HepG2 (cell line): ENCODE measurements around the gene CERS6. TPM values are rescaled to one million over a fixed set of nuclear protein-coding genes. Genes with fewer than 3 reads are reported as not detected.

ENCODE experiments used
- ATAC-seq: fragments of 200-7000 bp; cut with Tn5 transposase; 3 replicates; pipeline ENCODE4 v1.9.1; 2020; ENCODE audit warnings: mild to moderate bottlenecking, moderate library complexity
- BruUV-seq: library from RNA; stranded (reverse); fragments of 400-500 nt; replicated peaks from 2 replicates; lab custom pipeline; 2021; lab: Mats Ljungman, UMichigan
- CTCF ChIA-PET: fragments of 300-600 bp; formaldehyde crosslinking; extraction: SDS; loops from one replicate; lab custom pipeline; 2021; ENCODE audit warnings: low total read pairs, inconsistent platforms, low intra/inter-chr PET ratio; lab: Yijun Ruan, JAX
- POLR2A ChIA-PET: fragments of 350-600 bp; sonication (Branson Sonifier 250); formaldehyde crosslinking; loops from one replicate; lab custom pipeline; 2020; ENCODE audit warnings: antibody characterized with exemption, inconsistent platforms; lab: Yijun Ruan, JAX
- DNase-seq: peaks from one replicate; pipeline ENCODE4 v3.0.0-alpha.2; 2015; ENCODE audit warnings: low spot score
- FAIRE-seq: peaks from 3 replicates; lab custom pipeline; 2011; peaks lifted over from hg19 to GRCh38; lab: Jason Lieb, UNC
- H2AFZ ChIP-seq: one replicate; pipeline ENCODE4 v1.6.1; 2011; ENCODE audit warnings: low read length, inconsistent platforms
- H3K27ac ChIP-seq: fragments of 300-600 bp; 3 replicates; pipeline ENCODE4 v1.8.0; 2011; ENCODE audit warnings: mixed run types, mild to moderate bottlenecking, mixed read lengths, low read length, inconsistent platforms; ENCODE audit not compliant: insufficient read depth; ENCODE audit errors: extremely low read length
- H3K27me3 ChIP-seq, 2 experiments: fragments of 200-600 bp in 1 of 2; 2 replicates in 1 of 2; 3 replicates in 1 of 2; pipeline versions ENCODE4 v1.6.0 to v1.8.0; 2011; ENCODE audit warnings: low read length in 2 of 2, mild to moderate bottlenecking in 2 of 2, moderate library complexity in 2 of 2, inconsistent platforms in 1 of 2; ENCODE audit not compliant: insufficient read depth in 2 of 2, control insufficient read depth in 1 of 2
- H3K36me3 ChIP-seq, 2 experiments: fragments of 200-600 bp in 1 of 2; replicated peaks in 1 of 2; 2 replicates in 1 of 2; 3 replicates in 1 of 2; pipeline versions ENCODE4 v1.5.1 to v1.8.0; 2011; ENCODE audit warnings: low read length in 2 of 2, inconsistent platforms in 1 of 2; ENCODE audit not compliant: insufficient read depth in 2 of 2, control insufficient read depth in 1 of 2
- H3K4me1 ChIP-seq: 2 replicates; pipeline ENCODE4 v1.5.1; 2012; ENCODE audit warnings: low read length, inconsistent platforms; ENCODE audit not compliant: insufficient read depth
- H3K4me2 ChIP-seq: 2 replicates; pipeline ENCODE4 v1.6.0; 2011; ENCODE audit warnings: low read depth, low read length, inconsistent platforms
- H3K4me3 ChIP-seq, 3 experiments: fragments of 200-600 bp in 1 of 3; sonication (generic), shearing (Covaris generic) in 1 of 3; replicated peaks in 1 of 3; 2 replicates each; pipeline ENCODE4 v1.5.1; 2011 to 2016; ENCODE audit warnings: low read length in 3 of 3, inconsistent platforms in 2 of 3, low read depth in 2 of 3, mild to moderate bottlenecking in 2 of 3, control low read depth in 1 of 3, mixed read lengths in 1 of 3; ENCODE audit not compliant: insufficient read depth in 1 of 3
- H3K79me2 ChIP-seq: one replicate; pipeline ENCODE4 v1.6.1; 2011; ENCODE audit warnings: low read length, inconsistent platforms; ENCODE audit not compliant: insufficient read depth
- H3K9ac ChIP-seq: 2 replicates; pipeline ENCODE4 v1.6.0; 2011; ENCODE audit warnings: mild to moderate bottlenecking, low read depth, low read length, inconsistent platforms; ENCODE audit not compliant: insufficient read depth
- H3K9me3 ChIP-seq: 2 replicates; pipeline ENCODE4 v1.5.1; 2012; ENCODE audit warnings: mild to moderate bottlenecking, low read length
- H4K20me1 ChIP-seq: 2 replicates; pipeline ENCODE4 v1.6.0; 2011; ENCODE audit warnings: inconsistent platforms, mild to moderate bottlenecking, low read length, moderate library complexity; ENCODE audit not compliant: insufficient read depth
- AGO1 ChIP-seq: fragments of 200-400 bp; formaldehyde crosslinking; IDR thresholded peaks from 2 replicates; pipeline ENCODE4 v1.6.1; 2017; ENCODE audit warnings: mild to moderate bottlenecking, low read depth, low read length, moderate library complexity; ENCODE audit not compliant: poor library complexity, severe bottlenecking
- HNRNPUL1 ChIP-seq: fragments of 200-400 bp; formaldehyde crosslinking; IDR thresholded peaks from 2 replicates; pipeline ENCODE4 v1.6.1; 2017; ENCODE audit warnings: low read depth, mild to moderate bottlenecking, low read length, moderate library complexity
- HOXA7 ChIP-seq: sonication (generic); formaldehyde crosslinking; IDR thresholded peaks from 2 replicates; pipeline ENCODE4 v1.8.1; 2022; ENCODE audit warnings: mild to moderate bottlenecking, missing genetic modification reagents, moderate library complexity
- HOXD1 ChIP-seq: sonication (generic); formaldehyde crosslinking; IDR thresholded peaks from 2 replicates; pipeline ENCODE4 v1.5.0; 2020; ENCODE audit warnings: missing genetic modification reagents
- KAT7 ChIP-seq: IDR thresholded peaks from 2 replicates; pipeline ENCODE4 v1.6.1; 2018; ENCODE audit warnings: borderline replicate concordance, missing compliant biosample characterization
- LCORL ChIP-seq, 2 experiments: fragments of 450-650 bp in 1 of 2; sonication (generic) in 1 of 2; formaldehyde crosslinking in 1 of 2; IDR thresholded peaks; 2 replicates each; pipeline versions ENCODE4 v1.5.0 to v1.6.1; 2017 to 2020; ENCODE audit warnings: antibody characterized with exemption in 1 of 2, missing genetic modification reagents in 1 of 2
- MLXIP ChIP-seq: sonication (generic); formaldehyde crosslinking; IDR thresholded peaks from 2 replicates; pipeline ENCODE4 v1.9.0; 2021; ENCODE audit warnings: missing genetic modification reagents, borderline replicate concordance
- NR2F6 ChIP-seq, 2 experiments: IDR thresholded peaks; 2 replicates each; pipeline ENCODE4 v1.6.1; 2016; ENCODE audit warnings: antibody characterized with exemption in 1 of 2, mild to moderate bottlenecking in 1 of 2
- REPIN1 ChIP-seq: sonication (generic); formaldehyde crosslinking; IDR thresholded peaks from 2 replicates; pipeline ENCODE4 v1.8.0; 2022; ENCODE audit warnings: missing genetic modification reagents, low read depth, mild to moderate bottlenecking, borderline replicate concordance
- TAF15 ChIP-seq: fragments of 200-400 bp; formaldehyde crosslinking; IDR thresholded peaks from one replicate; pipeline ENCODE4 v1.6.1; 2018; ENCODE audit warnings: mild to moderate bottlenecking, low read depth, low read length; ENCODE audit not compliant: poor library complexity, severe bottlenecking
- ZBTB25 ChIP-seq: IDR thresholded peaks from 2 replicates; pipeline ENCODE4 v1.6.1; 2018; ENCODE audit warnings: missing genetic modification reagents
- ZNF362 ChIP-seq: sonication (generic); formaldehyde crosslinking; IDR thresholded peaks from 2 replicates; pipeline ENCODE4 v1.4.0; 2020; ENCODE audit warnings: missing genetic modification reagents, mild to moderate bottlenecking, borderline replicate concordance
- ZNF574 ChIP-seq: sonication (generic); formaldehyde crosslinking; IDR thresholded peaks from 2 replicates; pipeline ENCODE4 v1.4.0; 2020; ENCODE audit warnings: missing genetic modification reagents
- WGBS: methylation state at CpG from one replicate; pipeline ENCODE4 v1.1.6; 2017; ENCODE audit warnings: low lambda C conversion rate; 5-methylcytosine and 5-hydroxymethylcytosine counted together
- in situ Hi-C: cut with HindIII; loops from 2 replicates; pipeline ENCODE4 v1.10.0; 2017; ENCODE audit warnings: low pct_unique_long_range_greater_than_20kb; ENCODE audit not compliant: extremely low pct_ligation_motif_present
- intact Hi-C: fragments of 100-400 bp; cut with micrococcal nuclease; formaldehyde crosslinking; loops from one replicate; pipeline ENCODE4 v1.10.0; 2022; ENCODE audit not compliant: unreplicated experiment
- polyA plus RNA-seq, 8 experiments: library from polyadenylated mRNA; depleted of rRNA in 3 of 8; stranded (reverse) in 7 of 8; unstranded in 1 of 8; fragments of >200 nt; fragmentation: Illumina TruSeq in 4 of 8; extraction: Trizol in 4 of 8; gene quantifications; 2 replicates each; pipeline versions ENCODE4 v1.2.1 to v1.2.3, GENCODE V29; 2011 to 2016; ENCODE audit warnings: low read depth in 4 of 8, missing spikeins in 1 of 8, mixed read lengths in 1 of 8; ENCODE audit not compliant: insufficient read depth in 1 of 8
- total RNA-seq, 5 experiments: library from RNA; depleted of rRNA; stranded (reverse); fragments of >200 nt; fragmentation: Illumina TruSeq; extraction: Trizol; gene quantifications; 2 replicates each; pipeline ENCODE4 v1.2.3, GENCODE V29; 2016; ENCODE audit warnings: low read depth in 1 of 5

CERS6 gene
- total and polyA plus RNA-seq, 2 of the 13 experiments (the other 11 are each of a cell fraction or from before 2014, with no cell fraction given): 10.1 to 20.3 TPM

DNA sequence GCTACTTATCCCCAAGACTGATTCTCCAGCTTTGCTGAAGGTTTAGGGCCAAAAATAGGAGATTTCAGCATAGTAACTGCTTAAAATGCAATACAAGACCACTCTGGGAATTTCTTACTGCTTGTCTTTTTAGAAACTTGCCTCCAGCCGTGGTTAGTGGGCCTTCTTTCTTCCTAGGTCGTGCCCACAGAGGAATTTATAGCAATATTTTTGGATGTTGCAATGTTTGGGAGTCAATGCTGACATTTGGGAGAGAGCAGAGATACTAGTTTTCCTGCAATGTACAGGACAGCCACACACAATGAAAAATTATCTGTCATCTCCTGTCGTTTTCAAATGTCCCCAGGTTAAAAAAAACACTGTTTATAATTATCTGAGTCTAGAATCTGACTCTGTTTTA is 25.6 kb upstream of the CERS6 start (continued):
- no peak for TF ChIP-seq HOXD1 (CRISPR knock-in tag)
- TF ChIP-seq, all 625 proteins: peak for 0

DNA sequence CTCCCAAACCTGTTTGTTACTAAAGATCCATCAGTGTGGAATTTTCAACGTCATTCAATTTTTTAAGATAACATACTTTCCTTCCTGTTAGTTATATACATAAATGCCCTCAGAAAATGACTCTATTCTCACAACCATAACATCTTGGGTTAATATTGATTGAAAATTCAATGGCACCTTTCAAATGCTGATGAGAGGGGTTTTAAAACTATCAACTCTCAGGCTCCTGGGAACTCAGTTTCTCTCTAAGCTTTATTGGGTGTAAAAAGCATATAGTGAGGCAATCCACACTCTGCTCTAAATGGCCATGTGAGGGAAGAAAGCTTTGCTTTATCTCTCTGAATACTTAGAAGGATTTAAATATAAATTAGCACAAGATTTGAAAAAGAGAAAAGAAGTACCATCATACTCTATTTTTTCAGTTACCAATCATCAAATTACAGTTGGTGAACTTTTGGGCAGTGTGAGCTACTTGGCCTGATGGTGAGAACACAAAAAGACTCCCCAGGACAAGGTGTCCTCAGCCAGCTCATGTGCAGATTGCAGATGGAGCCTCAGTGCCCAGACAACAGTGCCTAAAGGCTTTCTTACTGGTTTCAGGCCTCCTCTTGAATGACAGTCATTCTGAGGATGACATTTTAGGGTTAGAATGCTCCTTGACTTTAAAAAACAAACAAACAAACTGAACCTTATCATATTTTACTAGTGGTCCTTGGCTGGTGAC is 24.6 kb upstream of the CERS6 start:
- H3K79me2 ChIP-seq: no peaks in the 10 kb centered on the region
- ChIA-PET CTCF (no interaction called here), POLR2A (no interaction called here)
- DNase-seq (no peak), ATAC-seq (no peak), FAIRE-seq (no peak)
- H3K9ac ChIP-seq: no peak overlapping the region
- no peak overlapping the region for H3K4me3 ChIP-seq
- intact Hi-C loops: no loop called here
- 7% methylated on average over 1 of the region's 1 CpG for WGBS
- no peak overlapping the region for H2AFZ ChIP-seq
- H3K9me3 ChIP-seq: no peaks in the 10 kb centered on the region
- H4K20me1 ChIP-seq: no peaks in the 10 kb centered on the region
- H3K36me3 ChIP-seq: no peaks in the 10 kb centered on the region
- no peak overlapping the region for H3K27ac ChIP-seq
- in situ Hi-C loops: no loop called here
- H3K4me1 ChIP-seq: peaks cover 8% of the 10 kb centered on the region; the same call in 1 of the 2 replicates
- peaks cover 0 to 5% of the 10 kb centered on the region in 2 experiments; a peak in 1 of 5 replicates for H3K27me3 ChIP-seq
- no TSS peak for BruUV-seq
- H3K4me2 ChIP-seq: no peak overlapping the region
- TF ChIP-seq REPIN1 (CRISPR knock-in tag): no peak
- TF ChIP-seq HOXA7: no peak
- no peak for TF ChIP-seq ZNF362 (CRISPR knock-in tag)
- TF ChIP-seq KAT7 (CRISPR knock-in tag): no peak
- no peak for TF ChIP-seq LCORL (IDR thresholded peaks at IDR 0.05)
- no peak for TF ChIP-seq LCORL (CRISPR knock-in tag; IDR thresholded peaks at IDR 0.05)
- TF ChIP-seq TAF15: no peak
- no peak for TF ChIP-seq ZBTB25
- no peak for TF ChIP-seq HNRNPUL1
- no peak for TF ChIP-seq AGO1
- no peak for TF ChIP-seq ZNF574
- TF ChIP-seq NR2F6 (IDR thresholded peaks at IDR 0.05): no peak
- no peak for TF ChIP-seq NR2F6 (CRISPR knock-in tag; IDR thresholded peaks at IDR 0.05)
- no peak for TF ChIP-seq MLXIP (CRISPR knock-in tag)
